ENCODE data around the gene MEFV.

Gene MEFV

DNA sequence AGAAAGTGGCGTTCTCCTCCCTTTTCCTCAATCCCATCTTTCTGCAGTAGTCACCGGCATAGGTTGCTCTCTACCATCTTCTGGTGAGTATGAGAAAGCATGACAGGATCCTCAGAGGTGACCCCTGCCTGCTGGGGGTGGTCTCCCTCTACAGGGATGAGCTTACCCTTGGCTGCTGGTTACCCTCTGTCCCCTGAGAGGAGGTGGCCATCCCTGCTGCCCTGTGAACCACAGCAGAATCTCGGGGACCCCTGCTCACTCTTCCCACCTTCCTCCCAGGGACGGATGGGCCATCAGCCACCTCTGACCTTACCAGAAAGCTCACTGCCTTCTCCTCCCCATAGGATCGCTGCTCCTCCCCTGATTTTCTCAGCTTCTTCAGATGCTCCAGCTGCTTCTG, 7.8 kb downstream of the MEFV start:
- H2AFZ ChIP-seq = no peak overlapping the region
- no peak overlapping the region for H3K9ac ChIP-seq
- no peak overlapping the region for H3K27ac ChIP-seq
- H3K36me3 ChIP-seq (ENCODE audit: control insufficient read depth, insufficient read depth, low read length) = no peaks in the 10 kb centered on the region
- H3K4me1 ChIP-seq = no peaks in the 10 kb centered on the region
- no peaks in the 10 kb centered on the region for H3K9me3 ChIP-seq (ENCODE audit: control insufficient read depth, low read length)
- no peaks in the 10 kb centered on the region for H3K79me2 ChIP-seq
- no peak overlapping the region for H3K4me2 ChIP-seq (ENCODE audit: low read length)
- no peak overlapping the region for H3K4me3 ChIP-seq (ENCODE audit: low read depth, low read length)
- no peaks in the 10 kb centered on the region for H3K27me3 ChIP-seq (ENCODE audit: control insufficient read depth, insufficient read depth, low read length)
- TF ChIP-seq, protein P1, sequence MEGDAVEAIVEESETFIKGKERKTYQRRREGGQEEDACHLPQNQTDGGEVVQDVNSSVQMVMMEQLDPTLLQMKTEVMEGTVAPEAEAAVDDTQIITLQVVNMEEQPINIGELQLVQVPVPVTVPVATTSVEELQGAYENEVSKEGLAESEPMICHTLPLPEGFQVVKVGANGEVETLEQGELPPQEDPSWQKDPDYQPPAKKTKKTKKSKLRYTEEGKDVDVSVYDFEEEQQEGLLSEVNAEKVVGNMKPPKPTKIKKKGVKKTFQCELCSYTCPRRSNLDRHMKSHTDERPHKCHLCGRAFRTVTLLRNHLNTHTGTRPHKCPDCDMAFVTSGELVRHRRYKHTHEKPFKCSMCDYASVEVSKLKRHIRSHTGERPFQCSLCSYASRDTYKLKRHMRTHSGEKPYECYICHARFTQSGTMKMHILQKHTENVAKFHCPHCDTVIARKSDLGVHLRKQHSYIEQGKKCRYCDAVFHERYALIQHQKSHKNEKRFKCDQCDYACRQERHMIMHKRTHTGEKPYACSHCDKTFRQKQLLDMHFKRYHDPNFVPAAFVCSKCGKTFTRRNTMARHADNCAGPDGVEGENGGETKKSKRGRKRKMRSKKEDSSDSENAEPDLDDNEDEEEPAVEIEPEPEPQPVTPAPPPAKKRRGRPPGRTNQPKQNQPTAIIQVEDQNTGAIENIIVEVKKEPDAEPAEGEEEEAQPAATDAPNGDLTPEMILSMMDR (IDR thresholded peaks at IDR 0.05) = no peak

DNA sequence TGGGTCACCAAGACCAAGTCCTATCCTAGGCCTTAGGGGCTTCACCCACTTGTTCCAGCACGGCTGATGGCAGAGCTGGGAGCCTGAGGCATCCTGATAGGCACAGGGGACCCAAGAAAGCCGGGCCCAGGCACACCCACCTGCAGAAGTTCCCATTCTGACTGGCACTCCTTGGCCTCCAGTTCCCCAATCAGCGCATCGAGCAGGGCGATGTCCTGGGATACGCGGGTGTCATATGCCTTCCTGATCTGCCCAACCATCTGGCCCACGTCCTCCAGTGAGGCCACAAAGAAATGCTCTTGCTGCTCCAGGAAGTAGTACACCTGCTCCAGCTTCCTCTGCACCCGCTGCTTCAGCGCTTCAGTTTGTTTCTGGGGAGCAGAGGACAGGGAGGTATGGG, 9.6 kb downstream of the MEFV start:
- Histone ChIP-seq H3K36me3 (ENCODE audit: control insufficient read depth, insufficient read depth, low read length) (no peaks in the 10 kb centered on the region), H3K27ac (no peak overlapping the region), H3K4me2 (ENCODE audit: low read length) (no peak overlapping the region), H2AFZ (no peak overlapping the region), H3K9ac (no peak overlapping the region), H3K4me3 (ENCODE audit: low read depth, low read length) (no peak overlapping the region), H3K79me2 (no peaks in the 10 kb centered on the region), H3K4me1 (no peaks in the 10 kb centered on the region), H3K27me3 (ENCODE audit: control insufficient read depth, insufficient read depth, low read length) (no peaks in the 10 kb centered on the region), H3K9me3 (ENCODE audit: control insufficient read depth, low read length) (no peaks in the 10 kb centered on the region)
- TF ChIP-seq, protein P1 (IDR thresholded peaks at IDR 0.05) = no peak

DNA sequence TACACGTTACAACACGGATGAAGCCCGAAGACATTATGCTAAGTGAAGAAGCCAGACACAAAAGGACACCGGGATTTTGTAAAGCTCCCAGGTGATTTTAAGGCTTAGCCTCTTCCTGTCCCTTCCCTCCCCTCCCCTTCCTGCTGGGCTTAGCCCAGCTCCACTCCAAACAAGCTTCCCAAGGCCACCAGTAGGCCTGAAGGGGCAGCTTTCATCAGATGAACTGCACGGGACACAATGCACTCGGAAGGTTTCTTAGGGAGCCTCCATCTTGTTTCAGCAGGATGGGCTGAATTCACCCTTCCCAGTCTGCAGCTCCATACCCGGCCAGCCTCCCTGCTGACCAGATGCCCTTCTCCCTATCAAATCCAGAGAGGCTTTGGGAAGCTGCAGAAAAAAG, 10.4 kb downstream of the MEFV start:
- H3K27me3 ChIP-seq (ENCODE audit: control insufficient read depth, insufficient read depth, low read length) = no peaks in the 10 kb centered on the region
- no peaks in the 10 kb centered on the region for H3K9me3 ChIP-seq (ENCODE audit: control insufficient read depth, low read length)
- no peak overlapping the region for H3K4me2 ChIP-seq (ENCODE audit: low read length)
- no peak overlapping the region for H3K4me3 ChIP-seq (ENCODE audit: low read depth, low read length)
- no peak overlapping the region for H2AFZ ChIP-seq
- H3K9ac ChIP-seq = no peak overlapping the region
- H3K79me2 ChIP-seq = no peaks in the 10 kb centered on the region
- no peak overlapping the region for H3K27ac ChIP-seq
- no peaks in the 10 kb centered on the region for H3K36me3 ChIP-seq (ENCODE audit: control insufficient read depth, insufficient read depth, low read length)
- TF ChIP-seq, protein P1 (IDR thresholded peaks at IDR 0.05) = no peak
- H3K4me1 ChIP-seq = no peaks in the 10 kb centered on the region

DNA sequence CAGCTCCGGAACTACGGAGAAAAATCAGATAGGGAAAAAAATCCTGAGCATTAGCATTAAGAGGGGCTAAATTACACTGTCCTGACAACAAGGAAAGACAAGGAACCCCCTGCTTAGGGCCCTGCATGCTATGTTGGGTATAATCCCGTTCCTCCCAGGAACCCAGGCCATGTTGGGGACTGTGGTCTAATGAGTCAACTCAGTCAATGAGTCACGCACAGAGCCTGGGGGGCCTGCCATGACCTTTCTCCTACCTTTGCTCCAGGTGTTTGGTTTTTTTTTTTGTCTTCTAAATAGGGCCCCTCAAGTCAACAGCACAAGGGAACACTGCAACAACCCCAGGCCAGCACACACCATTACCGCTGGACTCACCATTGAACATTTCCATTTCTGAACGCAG, 12.6 kb downstream of the MEFV start:
- no peaks in the 10 kb centered on the region for H3K79me2 ChIP-seq
- H3K9me3 ChIP-seq (ENCODE audit: control insufficient read depth, low read length) = no peaks in the 10 kb centered on the region
- H2AFZ ChIP-seq = no peak overlapping the region
- no peak overlapping the region for H3K4me2 ChIP-seq (ENCODE audit: low read length)
- no peak overlapping the region for H3K4me3 ChIP-seq (ENCODE audit: low read depth, low read length)
- H3K4me1 ChIP-seq = no peaks in the 10 kb centered on the region
- H3K36me3 ChIP-seq (ENCODE audit: control insufficient read depth, insufficient read depth, low read length) = no peaks in the 10 kb centered on the region
- H3K27ac ChIP-seq = no peak overlapping the region
- TF ChIP-seq, protein P1 (IDR thresholded peaks at IDR 0.05) = no peak
- no peaks in the 10 kb centered on the region for H3K27me3 ChIP-seq (ENCODE audit: control insufficient read depth, insufficient read depth, low read length)
- H3K9ac ChIP-seq = no peak overlapping the region

DNA sequence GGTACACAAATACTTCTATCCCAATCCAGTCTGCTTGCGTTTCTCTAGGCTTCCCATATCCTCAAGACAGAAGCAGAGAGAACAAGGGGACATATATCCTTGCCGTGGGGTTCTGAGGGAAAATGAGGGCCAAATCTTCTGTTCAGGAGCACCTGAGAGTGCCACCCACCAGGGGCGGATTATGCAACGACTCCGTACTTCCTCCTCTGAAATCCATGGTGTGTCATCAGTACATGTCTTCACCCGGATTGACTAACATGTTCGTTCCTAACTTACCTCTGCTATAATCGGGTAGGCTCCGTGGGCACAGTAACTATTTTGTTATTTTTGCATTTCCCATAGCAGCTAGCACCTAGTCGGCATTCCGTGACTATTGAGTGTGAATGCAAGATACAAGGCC, 13.7 kb downstream of the MEFV start:
- H3K4me3 ChIP-seq (ENCODE audit: low read depth, low read length) = no peak overlapping the region
- no peak overlapping the region for H2AFZ ChIP-seq
- H3K79me2 ChIP-seq = no peaks in the 10 kb centered on the region
- H3K4me1 ChIP-seq = no peaks in the 10 kb centered on the region
- no peak overlapping the region for H3K4me2 ChIP-seq (ENCODE audit: low read length)
- H3K27ac ChIP-seq = no peak overlapping the region
- no peaks in the 10 kb centered on the region for H3K27me3 ChIP-seq (ENCODE audit: control insufficient read depth, insufficient read depth, low read length)
- TF ChIP-seq, protein P1 (IDR thresholded peaks at IDR 0.05) = no peak
- H3K9me3 ChIP-seq (ENCODE audit: control insufficient read depth, low read length) = no peaks in the 10 kb centered on the region
- no peaks in the 10 kb centered on the region for H3K36me3 ChIP-seq (ENCODE audit: control insufficient read depth, insufficient read depth, low read length)
- no peak overlapping the region for H3K9ac ChIP-seq

All from parathyroid adenoma (tissue), 2 donors.